Activated naive CD4-positive, alpha-beta T cell treated with anti-CD3 and anti-CD28 coated beads, Interleukin-2, amount 50 U/mL, for 24 hours (primary cell): ENCODE measurements around the gene DNAJC12.
"Not testable (repeated sequence)": the region's sequence is repeated elsewhere in the genome, so short reads cannot be mapped to it uniquely, and the experiment has no call there.

Source experiments
- H3K27ac Mint-ChIP-seq: one replicate; pipeline ENCODE4 v1.8.0; 2021; ENCODE audit warnings: mild to moderate bottlenecking, mixed read lengths
- H3K27me3 Mint-ChIP-seq: one replicate; pipeline ENCODE4 v1.8.0; 2021; ENCODE audit warnings: mixed read lengths
- H3K36me3 Mint-ChIP-seq: one replicate; pipeline ENCODE4 v1.8.0; 2021; ENCODE audit warnings: mixed read lengths
- H3K4me1 Mint-ChIP-seq: one replicate; pipeline ENCODE4 v1.8.0; 2021; ENCODE audit warnings: mixed read lengths
- H3K4me3 Mint-ChIP-seq: one replicate; pipeline ENCODE4 v1.8.0; 2021; ENCODE audit warnings: mild to moderate bottlenecking, mixed read lengths
- H3K9me3 Mint-ChIP-seq: one replicate; pipeline ENCODE4 v1.8.0; 2021; ENCODE audit warnings: mixed read lengths

The DNAJC12 gene

GRCh38 chr10:67764012-67764822 lies 73.8 kb downstream of the DNAJC12 start:
- Mint-ChIP-seq H3K27ac (peak overlapping the region; percentile 99), H3K4me3 (peak overlapping the region; percentile 95), H3K27me3 (no peaks in the 10 kb centered on the region), H3K4me1 (peaks cover 18% of the 10 kb centered on the region), H3K9me3 (no peaks in the 10 kb centered on the region), H3K36me3 (peaks cover 2% of the 10 kb centered on the region)

GRCh38 chr10:67763499-67764011 lies 74.4 kb downstream of the DNAJC12 start:
- Mint-ChIP-seq H3K9me3 (no peaks in the 10 kb centered on the region), H3K27me3 (no peaks in the 10 kb centered on the region), H3K27ac (peak overlapping the region; percentile 99), H3K4me1 (peaks cover 18% of the 10 kb centered on the region), H3K4me3 (peak overlapping the region; percentile 95), H3K36me3 (peaks cover 2% of the 10 kb centered on the region)

DNA sequence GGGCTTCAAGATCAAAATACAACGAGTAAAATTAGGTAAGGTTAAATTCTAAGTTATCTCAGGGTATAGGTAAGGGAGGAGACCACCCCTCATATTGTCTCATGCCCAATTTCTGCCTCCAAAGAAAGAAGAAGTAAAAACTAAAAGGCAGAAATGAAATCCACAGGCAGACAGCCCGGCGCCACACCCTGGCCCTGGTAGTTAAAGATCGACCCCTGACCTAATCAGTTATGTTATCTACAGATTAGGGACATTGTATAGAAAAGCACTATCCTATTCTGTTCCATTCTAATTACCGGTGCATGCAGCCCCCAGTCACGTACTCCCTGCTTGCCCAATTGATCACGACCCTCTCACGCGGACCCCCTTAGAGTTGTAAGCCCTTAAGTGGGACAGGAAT lies 75.4 kb downstream of the DNAJC12 start:
- not testable (repeated sequence) for H3K4me3 Mint-ChIP-seq, H3K36me3 Mint-ChIP-seq, H3K27me3 Mint-ChIP-seq, H3K9me3 Mint-ChIP-seq
- Mint-ChIP-seq H3K27ac (peak overlapping the region; percentile 55), H3K4me1 (peaks cover 18% of the 10 kb centered on the region)

- H3K36me3 Mint-ChIP-seq = peaks cover 2% of the 10 kb centered on the region
- H3K27ac Mint-ChIP-seq = no peak overlapping the region
- no peaks in the 10 kb centered on the region for H3K27me3 Mint-ChIP-seq
- no peak overlapping the region for H3K4me3 Mint-ChIP-seq
- no peaks in the 10 kb centered on the region for H3K9me3 Mint-ChIP-seq
- H3K4me1 Mint-ChIP-seq = peaks cover 16% of the 10 kb centered on the region
Measured at GRCh38 chr10:67760272-67760671, 77.7 kb downstream of the DNAJC12 start.
